ENCODE results near the gene SLC5A9. TPM values are rescaled to one million over a fixed set of nuclear protein-coding genes. Genes with fewer than 3 reads are reported as not detected.

Gene SLC5A9
- total and polyA plus RNA-seq, 10 of the 15 experiments (the other 5 are each of a cell fraction or from before 2014, with no cell fraction given) = 0.03 TPM; not detected in 9

DNA sequence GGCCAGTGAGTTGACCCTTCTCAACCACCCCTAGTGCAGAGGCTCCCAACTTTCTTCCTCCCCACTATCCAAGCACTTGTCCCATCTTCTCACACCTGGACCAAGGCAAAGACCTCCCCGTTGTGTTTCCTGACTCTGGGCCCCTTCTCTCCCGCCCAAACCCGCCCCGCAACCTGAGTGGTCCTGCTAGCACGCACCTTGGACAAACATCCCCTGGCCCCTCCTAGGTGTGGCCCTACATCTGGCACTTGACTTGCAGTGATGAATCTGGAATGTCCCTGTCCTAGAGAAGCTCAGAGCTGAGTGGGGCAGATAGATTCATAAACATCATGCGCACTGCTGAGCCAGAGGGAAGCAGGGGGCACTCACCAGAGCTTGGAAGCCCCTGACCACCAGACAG is 2.3 kb downstream of the SLC5A9 start:
- no TSS peak for BruUV-seq (replicated peaks)
- Histone ChIP-seq H3K9ac (ENCODE audit: control insufficient read depth, insufficient read depth, low read length) (no peak overlapping the region), H3K27me3 (replicated peaks in 1 of 2; ENCODE audit: control insufficient read depth in 2 of 2, insufficient read depth in 2 of 2, low read length in 1 of 2) (no peaks in the 10 kb centered on the region), H3K27ac (ENCODE audit: control insufficient read depth, insufficient read depth) (no peak overlapping the region), H3K4me1 (ENCODE audit: control insufficient read depth, insufficient read depth, low read length) (no peaks in the 10 kb centered on the region), H3K79me2 (ENCODE audit: control insufficient read depth, insufficient read depth, low read length) (no peaks in the 10 kb centered on the region), H3K36me3 (ENCODE audit: control insufficient read depth in 2 of 2, insufficient read depth in 2 of 2, low read length in 1 of 2) (no peaks in the 10 kb centered on the region), H2AFZ (ENCODE audit: control insufficient read depth, low read depth, low read length) (no peak overlapping the region), H3K9me3 (replicated peaks; ENCODE audit: control insufficient read depth, insufficient read depth, low read length) (no peaks in the 10 kb centered on the region), H3K4me3 (no peak overlapping the region), H4K20me1 (ENCODE audit: control insufficient read depth, insufficient read depth) (no peaks in the 10 kb centered on the region), H3K4me2 (ENCODE audit: control insufficient read depth, insufficient read depth) (no peak overlapping the region)
- DNase-seq (ENCODE audit: low read depth, low spot score) (no peak), FAIRE-seq (no peak), ATAC-seq (no peak)
- ChIA-PET POLR2A (no interaction called here), SMC1A (ENCODE audit: uncharacterized antibody, unreplicated experiment) (no interaction called here), RAD21 (ENCODE audit: unreplicated experiment) (no interaction called here), CTCF (no interaction called here)
- intact Hi-C loops (cut with micrococcal nuclease; ENCODE audit: unreplicated experiment) = no loop called here
- 46% methylated on average over 6 of the region's 6 CpGs for WGBS (ENCODE audit: insufficient coverage, insufficient replicate concordance, low lambda C conversion rate, missing lambda C conversion rate)
- TF ChIP-seq ZBED1 (IDR thresholded peaks at IDR 0.05; ENCODE audit: borderline replicate concordance) = no peak
- no peak for TF ChIP-seq NFYB (IDR thresholded peaks at IDR 0.05; ENCODE audit: insufficient read depth, low read depth, low read length)
- TF ChIP-seq, protein P1, sequence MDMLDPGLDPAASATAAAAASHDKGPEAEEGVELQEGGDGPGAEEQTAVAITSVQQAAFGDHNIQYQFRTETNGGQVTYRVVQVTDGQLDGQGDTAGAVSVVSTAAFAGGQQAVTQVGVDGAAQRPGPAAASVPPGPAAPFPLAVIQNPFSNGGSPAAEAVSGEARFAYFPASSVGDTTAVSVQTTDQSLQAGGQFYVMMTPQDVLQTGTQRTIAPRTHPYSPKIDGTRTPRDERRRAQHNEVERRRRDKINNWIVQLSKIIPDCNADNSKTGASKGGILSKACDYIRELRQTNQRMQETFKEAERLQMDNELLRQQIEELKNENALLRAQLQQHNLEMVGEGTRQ (IDR thresholded peaks at IDR 0.05; ENCODE audit: borderline replicate concordance, low read depth, low read length) = no peak
- no peak for TF ChIP-seq MTA3 (IDR thresholded peaks at IDR 0.05; ENCODE audit: borderline replicate concordance, low read length)
- TF ChIP-seq POU2F2 (IDR thresholded peaks at IDR 0.05; ENCODE audit: borderline replicate concordance, low read depth, low read length) = no peak
- TF ChIP-seq, protein P2, sequence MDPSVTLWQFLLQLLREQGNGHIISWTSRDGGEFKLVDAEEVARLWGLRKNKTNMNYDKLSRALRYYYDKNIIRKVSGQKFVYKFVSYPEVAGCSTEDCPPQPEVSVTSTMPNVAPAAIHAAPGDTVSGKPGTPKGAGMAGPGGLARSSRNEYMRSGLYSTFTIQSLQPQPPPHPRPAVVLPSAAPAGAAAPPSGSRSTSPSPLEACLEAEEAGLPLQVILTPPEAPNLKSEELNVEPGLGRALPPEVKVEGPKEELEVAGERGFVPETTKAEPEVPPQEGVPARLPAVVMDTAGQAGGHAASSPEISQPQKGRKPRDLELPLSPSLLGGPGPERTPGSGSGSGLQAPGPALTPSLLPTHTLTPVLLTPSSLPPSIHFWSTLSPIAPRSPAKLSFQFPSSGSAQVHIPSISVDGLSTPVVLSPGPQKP (IDR thresholded peaks at IDR 0.05; ENCODE audit: low read depth, low read length) = no peak
- TF ChIP-seq, protein P3, sequence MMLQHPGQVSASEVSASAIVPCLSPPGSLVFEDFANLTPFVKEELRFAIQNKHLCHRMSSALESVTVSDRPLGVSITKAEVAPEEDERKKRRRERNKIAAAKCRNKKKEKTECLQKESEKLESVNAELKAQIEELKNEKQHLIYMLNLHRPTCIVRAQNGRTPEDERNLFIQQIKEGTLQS (IDR thresholded peaks at IDR 0.05; ENCODE audit: borderline replicate concordance, extremely low read depth, low read depth, low read length) = no peak
- TF ChIP-seq ESRRA (IDR thresholded peaks at IDR 0.05; ENCODE audit: low read length) = no peak
- no peak for TF ChIP-seq SMAD5 (IDR thresholded peaks at IDR 0.05; ENCODE audit: low read depth)
- TF ChIP-seq SMARCA5 (IDR thresholded peaks at IDR 0.05) = no peak
- no peak for TF ChIP-seq SUPT20H (IDR thresholded peaks at IDR 0.05; ENCODE audit: borderline replicate concordance, control insufficient read depth, low read depth, low read length)
- TF ChIP-seq RB1 (IDR thresholded peaks at IDR 0.05; ENCODE audit: borderline replicate concordance) = no peak
- no peak for TF ChIP-seq ZNF622 (IDR thresholded peaks at IDR 0.05)
- TF ChIP-seq NFIC (IDR thresholded peaks at IDR 0.05; ENCODE audit: low read depth, low read length) = no peak
- TF ChIP-seq ZNF24 (IDR thresholded peaks at IDR 0.05) = no peak
- no peak for TF ChIP-seq RCOR1 (conservative IDR thresholded peaks at IDR 0.05; ENCODE audit: low read depth, low read length)
- in situ Hi-C loops (cut with MboI) = no loop called here
